ENCODE results near the gene DAP3. TPM values are rescaled to one million over a fixed set of nuclear protein-coding genes. Genes with fewer than 3 reads are reported as not detected.

Gene DAP3
- total and polyA plus RNA-seq, 4 donors, result 50.0 to 101 (median 92.3) TPM

DNA sequence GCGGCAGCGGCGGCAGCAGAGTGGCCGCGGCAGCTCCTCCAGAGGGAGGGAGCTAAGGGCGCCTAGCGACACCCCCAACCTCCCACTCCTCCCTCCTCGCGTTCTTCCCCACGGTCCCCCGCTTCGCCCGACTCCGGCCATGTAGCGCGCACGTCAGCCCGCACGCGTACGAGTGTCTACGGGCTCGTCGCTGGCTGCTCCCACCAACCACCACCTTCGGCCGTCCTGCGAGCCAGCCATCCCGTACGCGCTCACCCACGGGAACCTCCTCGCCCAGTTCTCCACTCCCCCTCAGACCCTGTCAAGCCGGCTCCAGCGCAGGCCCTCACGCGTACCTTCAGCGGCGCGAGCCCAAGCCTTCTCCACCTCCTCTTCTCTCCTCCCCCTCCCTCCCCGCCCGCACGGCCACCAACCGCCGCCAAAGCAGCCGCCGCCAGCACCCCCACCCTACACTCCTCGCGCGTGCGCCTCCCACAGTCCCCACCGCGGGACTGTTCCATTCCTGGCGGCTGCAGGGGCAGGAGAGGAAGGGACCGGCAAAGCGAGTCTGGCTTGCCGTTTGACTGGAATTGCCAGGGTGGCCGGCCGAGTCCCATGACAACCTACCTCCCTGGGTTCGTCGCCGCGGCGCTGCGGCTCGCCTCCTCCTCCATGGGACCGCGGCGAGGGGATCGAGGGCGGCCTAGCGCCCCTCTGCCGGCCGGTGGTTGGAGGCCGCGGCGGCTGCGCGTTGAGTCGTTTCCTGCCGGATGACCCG is 389 bp upstream of the DAP3 start, which contains the start of gene YY1AP1:
Gene YY1AP1 (minus strand): TSS at position 451 of the 757 bp plus-strand sequence. CDS start 8,338 bp downstream, outside the sequence.
- 0% methylated on average over 70 to 81 of the region's 81 CpGs for WGBS, 2 donors
- Histone ChIP-seq H3K9me3 (ENCODE audit: control insufficient read depth in 4 of 4, insufficient read depth in 3 of 4, low read length in 3 of 4) (no peaks in the 10 kb centered on the region), H3K27ac (ENCODE audit: low read depth in 1 of 2, low read length in 1 of 2) (peak within 1 kb of the TSS; percentile 83 to 97), H3K27me3 (ENCODE audit: control insufficient read depth in 3 of 3, insufficient read depth in 3 of 3, low read length in 2 of 3) (no peaks in the 10 kb centered on the region), H3K4me1 (ENCODE audit: control insufficient read depth in 5 of 5, insufficient read depth in 5 of 5, low read length in 5 of 5) (peaks cover 3 to 11% (median 6%) of the 10 kb centered on the region in 5 donors), H3K4me3 (peak within 1 kb of the TSS; percentile 82), H3K9ac (ENCODE audit: insufficient read depth in 1 of 2, low read length in 2 of 2) (peak within 1 kb of the TSS; percentile 73 to 89), H3K36me3 (ENCODE audit: control insufficient read depth in 4 of 4, insufficient read depth in 4 of 4, low read length in 4 of 4) (peaks cover 0 to 7% (median 5%) of the 10 kb centered on the region in 4 donors)
- TF ChIP-seq, protein P1, sequence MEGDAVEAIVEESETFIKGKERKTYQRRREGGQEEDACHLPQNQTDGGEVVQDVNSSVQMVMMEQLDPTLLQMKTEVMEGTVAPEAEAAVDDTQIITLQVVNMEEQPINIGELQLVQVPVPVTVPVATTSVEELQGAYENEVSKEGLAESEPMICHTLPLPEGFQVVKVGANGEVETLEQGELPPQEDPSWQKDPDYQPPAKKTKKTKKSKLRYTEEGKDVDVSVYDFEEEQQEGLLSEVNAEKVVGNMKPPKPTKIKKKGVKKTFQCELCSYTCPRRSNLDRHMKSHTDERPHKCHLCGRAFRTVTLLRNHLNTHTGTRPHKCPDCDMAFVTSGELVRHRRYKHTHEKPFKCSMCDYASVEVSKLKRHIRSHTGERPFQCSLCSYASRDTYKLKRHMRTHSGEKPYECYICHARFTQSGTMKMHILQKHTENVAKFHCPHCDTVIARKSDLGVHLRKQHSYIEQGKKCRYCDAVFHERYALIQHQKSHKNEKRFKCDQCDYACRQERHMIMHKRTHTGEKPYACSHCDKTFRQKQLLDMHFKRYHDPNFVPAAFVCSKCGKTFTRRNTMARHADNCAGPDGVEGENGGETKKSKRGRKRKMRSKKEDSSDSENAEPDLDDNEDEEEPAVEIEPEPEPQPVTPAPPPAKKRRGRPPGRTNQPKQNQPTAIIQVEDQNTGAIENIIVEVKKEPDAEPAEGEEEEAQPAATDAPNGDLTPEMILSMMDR (IDR thresholded peaks at IDR 0.05; ENCODE audit: control extremely low read depth, extremely low read depth), result no peak
- DNase-seq (peak; percentile 93 to 96 (median 96)), ATAC-seq (ENCODE audit: insufficient read depth, low FRiP score) (peak; percentile 95)

DNA sequence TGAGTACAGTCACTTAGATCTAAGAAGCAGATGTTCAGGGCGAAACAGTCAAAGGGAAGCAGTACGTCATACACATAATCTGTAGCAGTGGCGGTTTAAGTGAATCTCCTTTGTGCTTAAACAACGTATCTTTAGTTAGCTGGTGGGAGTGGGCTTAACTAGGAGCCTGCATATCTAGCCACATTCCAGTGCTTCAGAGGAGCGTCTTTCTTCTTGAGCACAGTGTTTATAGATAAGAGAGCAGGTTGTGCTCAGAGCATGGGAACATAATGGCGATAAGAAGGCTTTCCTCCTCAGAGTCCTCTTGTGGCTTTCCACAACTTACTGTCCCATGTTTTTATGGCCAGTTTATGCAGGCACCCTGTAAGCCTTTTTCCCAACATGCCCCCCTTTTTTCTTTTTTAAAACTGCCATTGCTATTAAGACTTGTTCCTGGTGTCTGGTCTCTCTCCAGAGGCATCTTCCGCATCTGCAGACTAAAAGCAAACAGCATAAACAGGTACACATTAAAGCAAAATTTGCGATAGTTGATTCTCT is 3.2 kb downstream of the DAP3 start:
- no peaks in the 10 kb centered on the region for H3K27me3 ChIP-seq (ENCODE audit: control insufficient read depth in 3 of 3, insufficient read depth in 3 of 3, low read length in 2 of 3)

DNA sequence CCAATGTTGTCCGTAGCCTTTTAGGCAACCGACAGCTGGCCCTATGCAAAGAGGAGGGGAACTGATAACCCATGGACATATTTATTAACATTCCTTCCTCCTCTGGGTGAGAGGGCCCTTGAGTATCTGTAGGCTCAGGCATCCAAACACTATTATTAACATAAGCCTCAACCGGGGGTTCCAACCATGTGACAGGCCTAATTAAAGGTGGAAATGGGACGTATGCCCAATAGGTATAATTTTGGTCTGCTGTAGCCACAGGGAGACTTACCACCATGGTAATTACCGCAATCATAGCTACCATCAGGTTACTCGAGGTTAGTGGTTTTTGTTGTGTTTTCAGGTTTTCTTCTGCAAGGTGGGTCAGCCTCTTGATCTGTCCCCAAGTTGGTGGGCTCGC is 5.3 kb downstream of the DAP3 start:
- 86 to 91% methylated on average over 7 of the region's 7 CpGs for WGBS, 2 donors
- H3K27ac ChIP-seq (ENCODE audit: low read depth in 1 of 2, low read length in 1 of 2), result no peak overlapping the region

More for the DNA sequence above, 3.2 kb downstream of the DAP3 start:
- Histone ChIP-seq H3K4me1 (ENCODE audit: control insufficient read depth in 5 of 5, insufficient read depth in 5 of 5, low read length in 5 of 5) (peaks cover 0 to 18% (median 3%) of the 10 kb centered on the region in 5 donors), H3K36me3 (ENCODE audit: control insufficient read depth in 4 of 4, insufficient read depth in 4 of 4, low read length in 4 of 4) (peaks cover 0 to 7% (median 5%) of the 10 kb centered on the region in 4 donors), H3K9ac (ENCODE audit: insufficient read depth in 1 of 2, low read length in 2 of 2) (no peak overlapping the region), H3K27ac (ENCODE audit: low read depth in 1 of 2, low read length in 1 of 2) (no peak overlapping the region), H3K9me3 (ENCODE audit: control insufficient read depth in 4 of 4, insufficient read depth in 3 of 4, low read length in 3 of 4) (no peaks in the 10 kb centered on the region), H3K4me3 (no peak overlapping the region)
- DNase-seq (no peak), ATAC-seq (ENCODE audit: insufficient read depth, low FRiP score) (no peak)
- TF ChIP-seq, protein P1 (IDR thresholded peaks at IDR 0.05; ENCODE audit: control extremely low read depth, extremely low read depth), result no peak
- 92 to 97% methylated on average over 8 of the region's 8 CpGs for WGBS, 2 donors

More for the DNA sequence above, 5.3 kb downstream of the DAP3 start:
- peaks cover 0 to 18% (median 3%) of the 10 kb centered on the region in 5 donors for H3K4me1 ChIP-seq (ENCODE audit: control insufficient read depth in 5 of 5, insufficient read depth in 5 of 5, low read length in 5 of 5)
- DNase-seq, result no peak
- ATAC-seq (ENCODE audit: insufficient read depth, low FRiP score), result no peak
- no peaks in the 10 kb centered on the region for H3K9me3 ChIP-seq (ENCODE audit: control insufficient read depth in 4 of 4, insufficient read depth in 3 of 4, low read length in 3 of 4)
- no peak overlapping the region for H3K4me3 ChIP-seq
- H3K27me3 ChIP-seq (ENCODE audit: control insufficient read depth in 3 of 3, insufficient read depth in 3 of 3, low read length in 2 of 3), result no peaks in the 10 kb centered on the region
- TF ChIP-seq, protein P1 (IDR thresholded peaks at IDR 0.05; ENCODE audit: control extremely low read depth, extremely low read depth), result no peak
- H3K36me3 ChIP-seq (ENCODE audit: control insufficient read depth in 4 of 4, insufficient read depth in 4 of 4, low read length in 4 of 4), result peaks cover 0 to 7% (median 1%) of the 10 kb centered on the region in 4 donors
- H3K9ac ChIP-seq (ENCODE audit: insufficient read depth in 1 of 2, low read length in 2 of 2), result no peak overlapping the region
